WERI-Rb-1 (cell line): ENCODE data around the gene MEN1.

Source experiments
- DNase-seq: peaks from one replicate; pipeline ENCODE4 v3.0.0-alpha.2; 2020
- H3K27ac ChIP-seq: fragments of 250-450 bp; sonication (Bioruptor Pico); 2 replicates; pipeline ENCODE4 v1.5.1; 2020; ENCODE audit warnings: mild to moderate bottlenecking, moderate library complexity
- H3K27me3 ChIP-seq: fragments of 250-450 bp; sonication (Bioruptor Pico); 2 replicates; pipeline ENCODE4 v1.5.1; 2021; ENCODE audit warnings: mild to moderate bottlenecking, low read depth, moderate library complexity; ENCODE audit not compliant: insufficient read depth, severe bottlenecking
- H3K36me3 ChIP-seq: fragments of 250-450 bp; sonication (Bioruptor Pico); 2 replicates; pipeline ENCODE4 v1.5.1; 2020; ENCODE audit warnings: mild to moderate bottlenecking, moderate library complexity
- H3K4me3 ChIP-seq: 2 replicates; pipeline ENCODE4 v1.5.1; 2011; ENCODE audit warnings: low read depth, mild to moderate bottlenecking, control low read depth, low read length
- H3K9me3 ChIP-seq: fragments of 250-450 bp; sonication (Bioruptor Pico); 2 replicates; pipeline ENCODE4 v1.5.1; 2021; ENCODE audit warnings: mild to moderate bottlenecking, moderate library complexity; ENCODE audit not compliant: severe bottlenecking
- TF ChIP-seq, protein P1 (sequence below): IDR thresholded peaks from 2 replicates; pipeline ENCODE4 v1.5.1; 2011; ENCODE audit warnings: low read depth, mild to moderate bottlenecking, control low read depth, inconsistent platforms, low read length

MEN1 gene

DNA sequence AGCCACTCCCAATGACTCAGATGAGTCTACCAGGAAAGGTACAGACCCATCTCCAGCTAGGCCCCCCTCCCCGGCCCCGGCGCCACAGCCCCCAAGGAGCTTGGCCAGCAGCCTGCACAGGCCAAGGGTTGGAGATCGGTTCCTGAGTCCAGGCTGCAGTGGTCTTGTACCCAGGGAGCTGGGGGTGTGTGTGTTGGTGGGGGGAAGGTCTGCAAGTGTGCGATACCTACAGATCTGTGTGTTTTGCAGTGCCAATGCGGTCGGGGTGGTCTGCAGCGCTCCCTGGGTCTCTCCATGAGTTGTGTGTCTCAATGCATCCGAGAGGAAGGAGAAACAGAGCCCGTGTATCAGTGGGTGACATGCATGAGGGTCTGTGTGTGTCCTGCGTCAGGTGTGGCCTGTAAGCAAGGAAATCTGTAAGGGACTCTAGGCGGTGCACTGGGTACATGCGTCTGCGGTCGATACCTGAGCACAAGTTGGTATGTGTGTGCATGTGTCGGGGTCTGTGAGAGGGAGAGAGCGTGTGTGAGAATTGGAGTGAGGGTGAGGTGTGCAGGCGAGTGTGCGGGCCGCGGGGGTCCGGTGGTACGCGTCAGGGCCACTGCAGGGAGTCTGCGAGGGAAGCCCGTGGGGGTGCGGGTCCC, 33.5 kb upstream of the MEN1 start:
- H3K27me3 ChIP-seq: no peaks in the 10 kb centered on the region
- H3K27ac ChIP-seq: peak overlapping the region; percentile 78
- DNase-seq: peak; percentile 22
- TF ChIP-seq, protein P1, sequence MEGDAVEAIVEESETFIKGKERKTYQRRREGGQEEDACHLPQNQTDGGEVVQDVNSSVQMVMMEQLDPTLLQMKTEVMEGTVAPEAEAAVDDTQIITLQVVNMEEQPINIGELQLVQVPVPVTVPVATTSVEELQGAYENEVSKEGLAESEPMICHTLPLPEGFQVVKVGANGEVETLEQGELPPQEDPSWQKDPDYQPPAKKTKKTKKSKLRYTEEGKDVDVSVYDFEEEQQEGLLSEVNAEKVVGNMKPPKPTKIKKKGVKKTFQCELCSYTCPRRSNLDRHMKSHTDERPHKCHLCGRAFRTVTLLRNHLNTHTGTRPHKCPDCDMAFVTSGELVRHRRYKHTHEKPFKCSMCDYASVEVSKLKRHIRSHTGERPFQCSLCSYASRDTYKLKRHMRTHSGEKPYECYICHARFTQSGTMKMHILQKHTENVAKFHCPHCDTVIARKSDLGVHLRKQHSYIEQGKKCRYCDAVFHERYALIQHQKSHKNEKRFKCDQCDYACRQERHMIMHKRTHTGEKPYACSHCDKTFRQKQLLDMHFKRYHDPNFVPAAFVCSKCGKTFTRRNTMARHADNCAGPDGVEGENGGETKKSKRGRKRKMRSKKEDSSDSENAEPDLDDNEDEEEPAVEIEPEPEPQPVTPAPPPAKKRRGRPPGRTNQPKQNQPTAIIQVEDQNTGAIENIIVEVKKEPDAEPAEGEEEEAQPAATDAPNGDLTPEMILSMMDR: no peak
- no peaks in the 10 kb centered on the region for H3K9me3 ChIP-seq
- H3K36me3 ChIP-seq: peaks cover 11% of the 10 kb centered on the region
- H3K4me3 ChIP-seq: peak overlapping the region; percentile 69

DNA sequence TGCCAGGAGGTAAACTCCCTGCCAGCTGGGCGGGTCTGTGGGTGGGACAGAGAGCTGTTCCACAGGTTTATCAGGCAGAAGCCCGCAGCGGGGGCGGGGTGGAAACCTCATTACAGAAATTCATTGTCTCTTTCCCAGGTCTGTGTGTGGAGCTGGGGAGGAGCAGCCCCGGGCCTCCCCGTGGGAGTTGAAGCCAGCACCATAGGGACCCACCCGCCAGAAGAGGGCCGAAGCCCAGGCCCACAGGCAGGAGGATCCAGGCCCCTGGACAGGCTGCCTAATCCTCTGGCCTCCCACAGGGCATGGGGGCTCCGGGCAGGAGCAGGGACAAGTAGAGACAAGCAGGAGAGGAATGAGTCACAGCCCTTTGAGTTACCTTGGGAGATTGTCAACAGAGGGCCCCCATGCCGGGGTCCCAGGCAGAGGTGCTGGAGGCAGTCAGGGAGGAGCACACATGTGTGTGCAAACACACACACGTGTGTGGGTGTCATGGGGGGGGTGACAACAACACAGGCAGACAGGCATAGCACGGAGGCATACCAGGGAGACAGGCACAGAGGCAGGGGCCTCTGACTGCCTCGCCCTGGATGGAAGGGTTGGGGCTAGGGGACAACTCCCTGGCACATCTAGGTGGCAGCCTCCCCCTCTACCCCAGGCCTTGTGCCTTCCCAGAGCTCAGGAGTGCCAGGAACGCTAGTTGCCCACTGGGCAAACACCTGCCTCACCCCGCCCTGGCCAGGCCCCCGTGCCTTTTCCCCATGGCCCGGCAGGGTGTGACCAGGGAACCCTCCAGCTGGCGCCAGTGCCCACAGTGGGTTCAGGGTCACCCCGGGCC, 32.7 kb upstream of the MEN1 start:
- peak overlapping the region; percentile 12; the same call in 1 of the 2 replicates for H3K4me3 ChIP-seq
- peak overlapping the region; percentile 78 for H3K27ac ChIP-seq
- DNase-seq: peak; percentile 78

DNA sequence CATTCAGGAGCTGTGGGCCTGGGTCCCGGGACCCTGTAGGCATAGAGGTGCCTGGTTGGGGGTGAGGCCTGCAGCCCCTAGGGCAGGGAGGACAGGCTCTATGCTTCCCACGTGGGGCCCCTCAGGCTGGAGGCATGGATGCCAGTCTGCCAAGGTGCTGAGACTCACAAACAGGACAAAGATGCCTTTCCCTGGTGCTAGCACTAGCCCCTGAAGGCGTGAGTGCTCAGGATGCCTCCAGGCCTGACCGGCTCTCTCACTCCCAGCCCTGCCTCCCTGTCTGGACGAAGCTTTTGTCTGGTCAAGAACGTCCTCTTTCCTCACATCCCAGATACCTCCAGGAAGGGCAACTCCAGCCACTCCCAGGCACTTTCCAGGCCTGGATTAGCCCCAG, 32.0 kb upstream of the MEN1 start:
- Histone ChIP-seq H3K27ac (peak overlapping the region; percentile 78), H3K4me3 (no peak overlapping the region), H3K27me3 (no peaks in the 10 kb centered on the region), H3K9me3 (no peaks in the 10 kb centered on the region), H3K36me3 (peaks cover 20% of the 10 kb centered on the region)
- TF ChIP-seq, protein P1: no peak
- no peak for DNase-seq

More for the DNA sequence above, 32.7 kb upstream of the MEN1 start:
- TF ChIP-seq, protein P1: no peak
- no peaks in the 10 kb centered on the region for H3K9me3 ChIP-seq
- H3K27me3 ChIP-seq: no peaks in the 10 kb centered on the region
- peaks cover 16% of the 10 kb centered on the region for H3K36me3 ChIP-seq

DNA sequence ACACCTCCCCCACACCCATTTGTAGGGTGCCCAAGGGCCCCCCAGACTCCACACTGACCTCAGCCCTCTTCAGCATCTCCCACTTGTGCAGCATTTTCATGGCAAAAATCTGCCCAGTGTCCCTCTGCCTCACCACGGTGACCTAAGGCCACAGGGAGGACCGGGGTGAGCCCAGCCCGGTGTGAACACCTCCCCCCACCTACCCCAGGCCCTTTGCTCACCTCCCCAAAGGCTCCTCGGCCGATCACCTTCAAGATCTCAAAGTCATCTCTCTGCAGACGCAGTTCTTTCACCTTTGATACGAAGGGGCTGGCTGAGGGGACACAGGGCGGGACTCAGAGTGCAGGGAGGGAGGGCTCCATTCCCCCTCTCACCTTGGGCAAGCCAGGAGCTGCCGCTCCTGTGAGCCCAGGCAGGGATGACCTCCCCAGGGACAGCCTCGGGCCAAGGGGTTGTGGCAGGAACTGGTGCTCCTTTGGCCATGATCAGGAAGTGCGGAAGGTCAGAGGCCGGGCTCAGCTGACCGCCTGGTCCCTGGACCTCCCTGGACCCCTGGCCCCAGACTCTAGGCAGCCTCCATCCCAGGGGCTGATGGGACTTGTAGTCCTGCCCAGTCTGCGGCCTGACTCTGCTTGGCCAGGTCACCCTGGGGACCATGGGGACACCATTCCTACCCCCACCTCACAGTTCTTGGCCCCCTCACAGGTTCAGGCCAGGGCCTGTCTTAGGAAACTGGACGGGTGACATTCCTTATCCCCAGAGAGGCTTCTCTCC, 31.4 kb upstream of the MEN1 start:
- no peaks in the 10 kb centered on the region for H3K27me3 ChIP-seq
- peaks cover 20% of the 10 kb centered on the region for H3K36me3 ChIP-seq
- no peak for DNase-seq
- H3K27ac ChIP-seq: peak overlapping the region; percentile 78
- H3K9me3 ChIP-seq: no peaks in the 10 kb centered on the region
- TF ChIP-seq, protein P1: no peak
- H3K4me3 ChIP-seq: no peak overlapping the region

DNA sequence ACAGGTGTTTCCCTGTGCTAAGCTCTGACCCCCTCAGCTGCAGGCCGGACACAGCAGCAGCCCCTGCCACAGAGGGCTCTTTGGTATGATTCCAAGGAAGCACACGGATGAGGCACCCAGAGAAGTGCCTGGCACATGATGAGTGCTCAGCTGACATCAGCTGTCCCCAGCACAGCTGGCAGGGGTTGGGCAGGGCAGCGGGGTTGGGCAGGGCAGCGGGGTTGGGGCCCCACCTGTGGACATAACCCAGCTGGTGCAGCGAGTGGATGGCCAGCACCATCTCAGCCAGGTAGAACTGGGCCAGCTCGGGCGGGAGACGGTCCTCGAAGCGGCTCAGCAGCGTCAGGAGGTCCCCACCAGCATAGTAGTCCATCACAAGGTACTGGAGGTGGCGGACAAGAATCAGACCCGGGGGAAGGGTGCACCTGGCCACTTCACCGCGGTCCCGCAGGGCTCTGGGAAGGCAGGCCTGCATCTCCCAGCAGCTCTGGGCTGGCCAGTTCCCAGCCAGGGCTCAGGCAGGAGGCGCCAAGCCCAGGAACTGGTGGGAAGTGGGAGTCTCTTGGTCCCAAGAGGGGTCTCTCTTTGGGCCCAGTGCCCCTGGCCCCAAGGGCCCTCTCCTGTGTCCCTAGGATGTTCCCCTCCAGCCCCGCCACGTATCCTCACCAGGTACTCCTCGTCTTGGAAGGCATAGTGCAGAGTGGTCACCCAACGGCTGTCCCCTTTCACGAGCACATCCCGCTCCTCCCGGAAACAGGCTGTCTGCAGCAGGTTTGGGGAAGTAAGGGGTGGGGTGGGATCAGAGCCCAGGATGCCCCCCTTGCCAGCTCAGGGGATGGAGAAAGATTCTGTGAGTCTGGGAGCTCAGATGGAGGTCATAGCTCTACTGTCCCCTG, 29.8 kb upstream of the MEN1 start:
- no peaks in the 10 kb centered on the region for H3K27me3 ChIP-seq
- H3K36me3 ChIP-seq: peaks cover 28% of the 10 kb centered on the region
- DNase-seq: no peak
- H3K9me3 ChIP-seq: no peaks in the 10 kb centered on the region
- no peak overlapping the region for H3K27ac ChIP-seq
- TF ChIP-seq, protein P1: no peak
- no peak overlapping the region for H3K4me3 ChIP-seq
